Superior temporal gyrus (tissue), 1 donor: ENCODE measurements around the gene INPP5D.
"Not testable (repeated sequence)": the region's sequence is repeated elsewhere in the genome, so short reads cannot be mapped to it uniquely, and the experiment has no call there.

Experiments used
- DNase-seq: peaks from one replicate; pipeline ENCODE4 v3.0.0-alpha.2; 2016; ENCODE audit errors: extremely low spot score

Gene INPP5D

GRCh38 chr2:233116946-233117345 is 56.8 kb downstream of the INPP5D start:
- no peak for DNase-seq

DNA sequence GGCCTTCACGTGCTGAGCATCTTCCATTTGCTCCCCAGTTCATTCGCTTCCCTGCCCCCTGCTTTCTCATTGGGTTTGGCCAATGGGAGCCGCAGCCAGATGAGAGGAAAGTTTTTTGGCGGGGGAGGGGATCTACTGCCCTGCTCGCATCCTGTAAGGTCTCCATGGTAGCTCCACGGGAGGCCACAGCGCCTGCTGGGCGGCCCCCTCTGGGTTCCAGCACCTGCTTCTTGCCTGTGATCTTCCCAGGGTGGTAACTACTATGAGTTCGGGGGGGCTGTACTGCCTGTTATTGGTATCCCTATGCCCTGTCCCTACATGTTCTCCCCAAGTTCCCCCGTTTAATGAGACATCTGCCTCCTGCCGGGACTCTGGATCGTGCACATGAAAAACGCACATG is 57.2 kb downstream of the INPP5D start:
- no peak for DNase-seq

DNA sequence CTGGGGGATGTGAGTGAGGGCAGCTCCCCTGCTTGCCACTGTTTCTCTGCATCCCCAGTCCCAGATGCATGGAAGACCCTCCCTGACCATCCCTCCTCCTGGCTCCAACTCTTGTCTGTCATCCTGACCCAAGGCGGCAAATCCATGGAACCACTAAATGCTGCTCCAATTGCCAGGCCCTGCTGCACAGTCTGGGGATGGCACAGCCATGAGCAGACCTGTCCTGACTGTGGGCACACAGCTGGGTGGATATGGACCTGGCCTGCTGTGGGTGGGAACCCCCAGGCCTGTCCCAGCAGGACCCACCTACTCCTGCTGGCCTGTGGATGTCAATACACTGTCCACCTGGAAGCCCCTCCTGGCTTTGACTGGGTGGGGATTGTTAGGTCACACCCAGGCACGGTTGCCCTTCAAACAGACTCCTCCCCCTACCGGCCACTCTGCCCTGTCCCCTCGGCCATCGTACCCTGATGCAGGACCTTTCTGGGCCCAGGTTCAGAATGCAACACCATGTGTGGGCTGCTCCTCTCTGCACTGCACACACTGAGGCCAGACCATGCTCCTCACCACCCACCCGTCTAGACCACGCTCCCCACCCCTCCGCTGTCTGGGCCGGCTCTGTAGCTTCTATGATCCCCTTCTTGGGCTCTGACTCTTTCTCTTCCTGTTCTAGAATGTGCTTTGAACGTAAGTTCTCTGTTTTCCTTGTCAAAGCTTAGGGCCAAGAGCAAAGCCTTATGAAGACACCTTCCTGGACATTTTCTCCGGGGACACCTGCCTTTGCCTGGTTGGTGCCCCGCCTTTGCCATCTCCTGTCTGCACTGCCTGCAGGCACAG is 57.9 kb downstream of the INPP5D start:
- DNase-seq: no peak

DNA sequence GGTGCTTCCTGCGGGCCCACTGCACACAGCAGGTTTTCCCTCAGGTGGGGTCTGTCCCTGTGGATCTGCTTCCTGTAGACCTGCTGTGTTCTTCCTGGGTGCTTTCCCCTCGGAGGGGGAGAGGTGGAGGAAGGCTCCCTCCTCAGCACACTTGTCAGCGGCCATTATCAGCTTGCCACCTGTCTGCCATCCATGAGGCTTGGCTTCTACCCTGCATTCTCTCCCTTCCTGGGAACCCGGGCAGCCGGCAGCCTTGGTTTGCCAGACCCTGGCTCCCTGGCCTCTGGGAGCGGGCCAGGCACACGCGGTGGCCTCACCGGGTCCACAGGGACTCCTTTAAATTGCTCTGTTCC is 58.5 kb downstream of the INPP5D start:
- no peak for DNase-seq

DNA sequence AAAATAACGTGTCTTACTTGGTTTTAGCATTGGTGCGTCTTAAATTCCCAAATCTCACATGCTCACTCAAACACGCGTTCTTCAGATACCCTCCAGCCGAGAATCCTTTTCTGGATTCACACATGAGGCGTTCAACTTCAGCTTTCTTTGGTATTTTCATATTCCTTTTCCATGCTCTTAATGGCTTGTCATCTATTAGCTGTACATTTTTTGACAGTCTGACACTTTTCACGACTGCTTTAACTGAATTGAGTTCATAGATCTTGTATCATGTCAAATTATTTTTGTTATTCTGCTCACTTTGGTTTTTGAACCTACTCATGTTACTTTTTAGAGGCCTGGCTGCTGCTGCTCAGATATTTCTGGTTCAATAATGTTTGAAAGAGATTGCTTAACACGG is 59.0 kb downstream of the INPP5D start:
- DNase-seq: no peak

DNA sequence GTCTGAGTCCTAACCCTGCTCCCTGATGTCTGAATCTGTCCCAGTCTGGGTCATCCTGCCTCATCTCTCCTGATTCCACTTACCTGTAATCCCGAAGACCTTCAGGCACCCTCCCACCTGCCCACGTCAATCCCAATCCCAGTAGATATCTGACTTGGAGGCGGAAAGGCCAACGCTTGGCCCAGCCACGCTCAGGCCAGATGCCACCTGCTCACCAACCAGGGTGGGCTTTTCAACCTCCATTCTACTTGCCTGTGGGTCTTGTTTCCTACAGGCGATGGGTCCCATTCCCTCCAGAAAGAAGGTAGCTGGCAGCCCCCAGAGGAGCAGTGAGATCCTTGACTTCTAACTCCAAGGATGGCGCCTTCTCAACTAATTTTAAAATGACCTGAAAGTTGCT is 59.7 kb downstream of the INPP5D start:
- no peak for DNase-seq

- DNase-seq: no peak
Observed at GRCh38 chr2:233120459-233120858, 60.3 kb downstream of the INPP5D start.

- no peak for DNase-seq
Observed at GRCh38 chr2:233121856-233122255, 61.7 kb downstream of the INPP5D start.

DNA sequence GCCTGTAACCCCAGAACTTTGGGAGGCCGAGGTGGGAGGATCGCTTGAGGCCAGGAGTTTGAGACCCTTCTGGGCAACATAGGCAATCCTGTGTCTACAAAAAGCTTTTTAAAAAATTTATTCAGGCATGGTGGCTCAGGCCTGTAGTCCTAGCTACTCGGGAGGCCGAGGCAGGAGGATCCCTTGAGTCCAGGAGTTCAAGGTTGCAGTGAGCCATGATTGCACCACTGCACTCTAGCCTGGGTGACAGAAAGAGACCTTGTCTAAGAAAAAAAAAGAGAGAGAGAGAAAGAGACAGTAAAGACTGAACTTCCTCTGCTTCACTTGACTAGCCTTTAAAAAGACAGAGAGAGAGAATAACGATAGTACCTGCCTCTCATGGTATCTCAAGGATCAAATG is 62.4 kb downstream of the INPP5D start:
- no peak for DNase-seq

DNA sequence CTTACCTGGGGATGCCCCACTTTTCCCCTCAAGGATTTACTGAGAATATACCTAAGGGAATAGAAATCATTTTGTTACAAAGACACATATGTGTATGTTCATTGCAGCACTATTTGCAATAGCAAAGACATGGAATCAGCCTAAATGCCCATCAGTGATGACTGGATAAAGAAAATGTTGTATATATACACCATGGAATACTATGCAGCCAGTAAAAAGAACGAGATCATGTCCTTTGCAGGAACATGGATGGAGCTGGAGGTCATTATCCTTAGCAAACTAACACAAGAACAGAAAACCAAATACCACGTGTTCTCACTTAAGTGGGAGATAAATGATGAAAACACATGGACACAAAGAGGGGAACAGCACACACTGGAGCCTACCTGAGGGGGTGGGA is 63.4 kb downstream of the INPP5D start:
- DNase-seq: not testable (repeated sequence)

GRCh38 chr2:233124421-233125080 is 64.4 kb downstream of the INPP5D start:
- DNase-seq: no peak

- DNase-seq: no peak
Observed at GRCh38 chr2:233125455-233126065, 65.4 kb downstream of the INPP5D start.

DNA sequence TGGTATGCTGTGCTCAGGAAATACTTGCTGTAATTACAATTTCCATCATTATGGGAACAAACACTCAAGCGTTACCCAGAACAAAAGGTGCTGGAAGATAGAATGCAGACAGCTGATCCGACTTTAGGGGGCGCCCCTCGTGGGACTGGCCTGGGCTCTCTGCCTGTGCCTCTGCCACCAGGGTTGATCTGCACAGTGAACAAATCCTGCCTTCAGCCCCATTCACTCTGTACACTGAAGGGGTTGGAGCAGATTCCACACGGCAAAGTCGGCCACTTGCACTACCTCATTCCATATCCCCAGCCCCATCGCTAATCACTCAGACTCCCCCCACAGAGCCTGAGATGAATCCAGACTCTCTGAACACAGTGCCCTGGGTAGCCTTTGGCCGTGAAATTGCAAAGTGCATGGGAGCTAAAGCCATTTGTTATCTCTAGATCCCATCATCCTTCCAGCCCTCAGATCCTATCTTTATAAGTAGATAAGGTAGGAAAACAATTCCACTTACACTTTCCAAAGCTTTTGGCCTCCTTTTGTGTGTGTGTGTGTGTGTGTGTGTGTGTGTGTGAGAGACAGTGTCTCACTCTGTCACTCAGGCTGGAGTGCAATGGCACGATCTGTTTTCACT is 69.3 kb downstream of the INPP5D start:
- DNase-seq: no peak

DNA sequence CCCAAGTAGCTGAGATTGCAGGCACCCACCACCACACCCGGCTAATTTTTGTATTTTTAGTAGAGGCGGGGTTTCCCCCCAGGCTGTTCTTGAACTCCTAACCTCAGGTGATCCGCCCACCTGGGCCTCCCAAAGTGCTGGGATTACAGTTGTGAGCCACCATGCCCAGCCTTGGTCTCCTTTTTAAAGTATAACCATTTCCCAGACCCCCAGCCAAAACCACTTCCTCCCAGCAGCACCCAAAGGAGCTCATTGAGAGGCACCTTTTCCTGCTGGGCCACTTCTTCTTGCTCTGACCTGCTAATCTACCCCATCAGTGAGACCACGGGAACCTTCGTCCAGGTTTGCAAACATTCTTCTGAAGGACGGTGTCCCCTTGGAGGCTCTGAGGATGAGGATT is 69.9 kb downstream of the INPP5D start:
- DNase-seq: no peak

GRCh38 chr2:233130481-233131020 is 70.4 kb downstream of the INPP5D start:
- DNase-seq: no peak

DNA sequence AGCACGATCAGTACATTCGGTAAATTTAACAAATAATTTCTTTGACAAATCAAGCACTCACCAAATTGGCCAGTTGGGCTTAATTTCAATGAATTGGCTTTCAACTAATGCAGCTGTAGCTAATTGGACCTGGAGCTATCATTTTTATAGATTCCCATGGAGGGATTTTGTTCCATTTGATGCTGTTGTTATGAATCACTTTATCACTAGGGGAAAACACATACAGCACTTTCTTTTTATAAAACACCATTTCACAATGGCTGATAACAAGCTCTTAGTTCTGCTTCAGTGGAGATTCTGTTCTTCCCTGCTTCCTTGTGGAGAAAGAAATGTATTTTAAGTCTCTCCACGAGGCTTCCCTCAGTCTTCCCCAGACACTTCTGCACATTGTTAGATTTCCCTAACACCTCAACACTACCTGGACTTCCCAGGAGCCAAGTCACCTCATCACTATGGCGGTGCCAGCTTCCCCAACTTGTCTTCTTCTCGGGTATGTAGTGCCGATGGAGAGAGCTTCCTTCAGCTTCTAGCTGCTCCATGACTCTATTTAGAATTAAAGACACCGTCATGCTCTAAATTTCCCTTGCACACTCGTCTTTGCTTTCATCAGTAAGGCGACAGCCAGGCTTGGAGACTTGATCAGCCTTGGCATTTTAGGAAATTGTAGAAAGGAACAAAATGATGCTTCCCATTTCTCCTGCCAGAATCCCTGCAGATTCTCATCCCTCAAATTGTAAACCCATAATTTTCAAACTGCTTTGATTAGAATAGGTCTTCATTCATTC is 72.0 kb downstream of the INPP5D start:
- DNase-seq: peak; percentile 15

GRCh38 chr2:233133239-233133638 is 73.1 kb downstream of the INPP5D start:
- DNase-seq: no peak

- no peak for DNase-seq
Observed at GRCh38 chr2:233135421-233135820, 75.3 kb downstream of the INPP5D start.

DNA sequence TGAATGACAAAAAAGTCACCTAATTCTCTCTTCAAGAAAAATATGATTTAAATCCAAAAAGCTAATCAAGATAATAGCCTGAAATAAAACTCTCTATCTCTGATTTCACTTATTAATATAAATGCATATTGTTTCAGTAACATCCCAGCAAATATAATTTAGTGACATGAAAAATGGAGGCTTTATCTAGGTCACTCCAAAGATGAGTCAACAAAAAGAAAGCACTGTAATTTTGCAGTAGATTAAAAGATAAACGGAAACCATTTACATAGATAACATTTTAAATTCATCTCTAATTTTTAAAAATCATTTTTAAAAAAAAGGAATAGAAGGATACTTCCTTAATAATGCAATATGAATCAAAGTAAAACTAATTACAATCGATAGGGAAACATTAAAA is 76.9 kb downstream of the INPP5D start:
- no peak for DNase-seq

- no peak for DNase-seq
Observed at GRCh38 chr2:233140077-233140585, 80.0 kb downstream of the INPP5D start.

GRCh38 chr2:233140978-233141377 is 80.8 kb downstream of the INPP5D start:
- no peak for DNase-seq
